Hematopoietic multipotent progenitor cell treated with erythropoietin and hydrocortisone succinate and interleukin-3 and kit ligand, for 6 days (in vitro differentiated cells): Measurements from ENCODE around the gene RPRD1B.

Source experiments
- DNase-seq: peaks from one replicate; pipeline ENCODE4 v3.0.0-alpha.2; 2015

RPRD1B gene

GRCh38 chr20:38033330-38034107 is at the start of gene RPRD1B, which contains the start of gene TTI1:
RPRD1B (plus strand) TSS chr20:38033746; CDS start chr20:38033948, 202 bp downstream.
TTI1 (minus strand) TSS chr20:38033456; CDS start chr20:38013816, 19,640 bp downstream.
- DNase-seq: peak; percentile 96

- no peak for DNase-seq
These were observed 49.3 kb upstream of the RPRD1B start for GRCh38 chr20:37984018-37984785.

- no peak for DNase-seq
These were observed 47.3 kb upstream of the RPRD1B start for GRCh38 chr20:37986044-37986858.

- DNase-seq: no peak
These were observed 46.5 kb upstream of the RPRD1B start for GRCh38 chr20:37986873-37987601.

GRCh38 chr20:37987602-37988290 is 45.8 kb upstream of the RPRD1B start:
- peak; percentile 69 for DNase-seq

- DNase-seq: no peak
These were observed 45.1 kb upstream of the RPRD1B start for GRCh38 chr20:37988306-37988954.

GRCh38 chr20:37989601-37990295 is 43.8 kb upstream of the RPRD1B start:
- peak; percentile 14 for DNase-seq

GRCh38 chr20:37990571-37991151 is 42.9 kb upstream of the RPRD1B start:
- peak; percentile 76 for DNase-seq

GRCh38 chr20:37991157-37991866 is 42.2 kb upstream of the RPRD1B start:
- no peak for DNase-seq

- no peak for DNase-seq
These were observed 41.6 kb upstream of the RPRD1B start for GRCh38 chr20:37991908-37992307.

- peak; percentile 70 for DNase-seq
These were observed 40.6 kb upstream of the RPRD1B start for GRCh38 chr20:37992802-37993409.

GRCh38 chr20:37994512-37994911 is 39.0 kb upstream of the RPRD1B start:
- DNase-seq: no peak

GRCh38 chr20:37995856-37996605 is 37.5 kb upstream of the RPRD1B start:
- DNase-seq: no peak

GRCh38 chr20:37997516-37997915 is 36.0 kb upstream of the RPRD1B start:
- DNase-seq: no peak

GRCh38 chr20:37999526-38000263 is 33.9 kb upstream of the RPRD1B start:
- no peak for DNase-seq

GRCh38 chr20:38000293-38000692 is 33.3 kb upstream of the RPRD1B start:
- no peak for DNase-seq

- no peak for DNase-seq
These were observed 32.2 kb upstream of the RPRD1B start for GRCh38 chr20:38001173-38001875.
